ENCODE data around the gene ACIN1.

Gene ACIN1, protein sequence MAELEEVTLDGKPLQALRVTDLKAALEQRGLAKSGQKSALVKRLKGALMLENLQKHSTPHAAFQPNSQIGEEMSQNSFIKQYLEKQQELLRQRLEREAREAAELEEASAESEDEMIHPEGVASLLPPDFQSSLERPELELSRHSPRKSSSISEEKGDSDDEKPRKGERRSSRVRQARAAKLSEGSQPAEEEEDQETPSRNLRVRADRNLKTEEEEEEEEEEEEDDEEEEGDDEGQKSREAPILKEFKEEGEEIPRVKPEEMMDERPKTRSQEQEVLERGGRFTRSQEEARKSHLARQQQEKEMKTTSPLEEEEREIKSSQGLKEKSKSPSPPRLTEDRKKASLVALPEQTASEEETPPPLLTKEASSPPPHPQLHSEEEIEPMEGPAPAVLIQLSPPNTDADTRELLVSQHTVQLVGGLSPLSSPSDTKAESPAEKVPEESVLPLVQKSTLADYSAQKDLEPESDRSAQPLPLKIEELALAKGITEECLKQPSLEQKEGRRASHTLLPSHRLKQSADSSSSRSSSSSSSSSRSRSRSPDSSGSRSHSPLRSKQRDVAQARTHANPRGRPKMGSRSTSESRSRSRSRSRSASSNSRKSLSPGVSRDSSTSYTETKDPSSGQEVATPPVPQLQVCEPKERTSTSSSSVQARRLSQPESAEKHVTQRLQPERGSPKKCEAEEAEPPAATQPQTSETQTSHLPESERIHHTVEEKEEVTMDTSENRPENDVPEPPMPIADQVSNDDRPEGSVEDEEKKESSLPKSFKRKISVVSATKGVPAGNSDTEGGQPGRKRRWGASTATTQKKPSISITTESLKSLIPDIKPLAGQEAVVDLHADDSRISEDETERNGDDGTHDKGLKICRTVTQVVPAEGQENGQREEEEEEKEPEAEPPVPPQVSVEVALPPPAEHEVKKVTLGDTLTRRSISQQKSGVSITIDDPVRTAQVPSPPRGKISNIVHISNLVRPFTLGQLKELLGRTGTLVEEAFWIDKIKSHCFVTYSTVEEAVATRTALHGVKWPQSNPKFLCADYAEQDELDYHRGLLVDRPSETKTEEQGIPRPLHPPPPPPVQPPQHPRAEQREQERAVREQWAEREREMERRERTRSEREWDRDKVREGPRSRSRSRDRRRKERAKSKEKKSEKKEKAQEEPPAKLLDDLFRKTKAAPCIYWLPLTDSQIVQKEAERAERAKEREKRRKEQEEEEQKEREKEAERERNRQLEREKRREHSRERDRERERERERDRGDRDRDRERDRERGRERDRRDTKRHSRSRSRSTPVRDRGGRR

DNA sequence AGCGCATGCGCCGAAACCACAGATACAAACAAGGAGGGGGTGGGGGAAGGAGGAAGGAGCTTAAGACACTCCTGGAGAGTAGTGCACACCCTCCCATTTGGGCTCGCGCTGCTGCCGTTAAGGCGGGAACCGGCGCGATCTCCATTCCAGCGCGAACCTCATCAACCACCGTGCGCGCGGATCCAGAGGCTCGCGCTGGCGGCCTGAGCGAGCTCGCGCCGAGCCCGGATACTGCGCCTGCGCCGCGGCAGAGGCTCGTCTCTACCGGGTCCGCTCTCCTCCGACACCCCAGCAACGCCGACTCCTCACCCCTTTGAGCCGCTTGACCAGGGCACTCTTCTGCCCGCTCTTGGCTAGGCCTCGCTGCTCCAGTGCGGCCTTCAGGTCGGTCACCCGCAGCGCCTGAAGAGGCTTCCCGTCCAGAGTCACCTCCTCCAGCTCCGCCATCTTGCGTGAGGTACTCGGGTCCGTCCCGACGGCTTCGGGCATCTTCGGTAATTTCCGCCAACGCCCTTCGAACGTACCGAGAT, at the start of gene ACIN1:
TSS of gene ACIN1 (minus strand) at position 471 of the 530 bp plus-strand sequence. CDS start at position 447, 24 bp downstream.
- H3K27ac ChIP-seq = peak within 1 kb of the TSS; percentile 96
- peak; percentile 20 for DNase-seq (ENCODE audit: low read depth, low spot score)

DNA sequence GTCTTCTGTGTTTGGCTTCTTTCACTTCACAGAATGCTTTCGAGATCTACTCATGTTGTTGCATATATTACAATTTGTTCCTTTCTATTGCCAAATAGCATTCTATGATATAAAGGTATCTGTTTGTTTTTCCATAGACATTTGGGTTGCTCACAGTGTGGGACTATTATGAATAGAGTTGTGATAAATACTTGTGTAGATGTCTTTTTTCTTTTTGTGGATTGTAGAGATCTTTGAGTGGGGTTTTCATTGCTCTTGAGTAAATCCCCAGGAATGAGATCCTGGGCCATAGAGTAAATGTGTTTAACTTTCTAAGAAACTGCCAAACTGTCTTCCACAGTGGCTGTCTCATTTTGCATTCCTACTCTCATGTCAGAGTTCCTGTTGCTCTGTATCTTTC, 49.0 kb upstream of the ACIN1 start:
- H3K27ac ChIP-seq = no peak overlapping the region

DNA sequence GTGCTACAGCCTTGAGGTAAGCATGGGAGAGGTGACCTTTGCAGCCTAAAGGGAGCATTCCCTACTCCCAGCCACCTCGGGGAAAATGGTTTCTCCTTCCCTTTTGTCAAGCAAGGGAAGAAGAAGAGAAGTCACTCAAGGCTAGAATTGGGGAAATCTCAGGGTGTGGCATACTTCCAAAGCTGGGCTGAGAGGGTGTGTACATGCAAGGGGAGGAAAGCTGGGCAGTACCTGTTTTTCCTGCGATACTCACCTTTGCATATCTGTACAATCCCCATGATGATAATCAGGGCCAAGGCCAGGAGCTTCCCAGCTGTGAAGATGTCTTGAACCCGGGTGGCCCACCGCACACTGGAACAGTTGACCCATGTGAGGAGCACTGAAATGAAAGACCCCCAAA, 47.9 kb upstream of the ACIN1 start:
- DNase-seq (ENCODE audit: low read depth, low spot score) = no peak
- no peak overlapping the region for H3K27ac ChIP-seq

More for the DNA sequence above, 49.0 kb upstream of the ACIN1 start:
- DNase-seq (ENCODE audit: low read depth, low spot score) = no peak

DNA sequence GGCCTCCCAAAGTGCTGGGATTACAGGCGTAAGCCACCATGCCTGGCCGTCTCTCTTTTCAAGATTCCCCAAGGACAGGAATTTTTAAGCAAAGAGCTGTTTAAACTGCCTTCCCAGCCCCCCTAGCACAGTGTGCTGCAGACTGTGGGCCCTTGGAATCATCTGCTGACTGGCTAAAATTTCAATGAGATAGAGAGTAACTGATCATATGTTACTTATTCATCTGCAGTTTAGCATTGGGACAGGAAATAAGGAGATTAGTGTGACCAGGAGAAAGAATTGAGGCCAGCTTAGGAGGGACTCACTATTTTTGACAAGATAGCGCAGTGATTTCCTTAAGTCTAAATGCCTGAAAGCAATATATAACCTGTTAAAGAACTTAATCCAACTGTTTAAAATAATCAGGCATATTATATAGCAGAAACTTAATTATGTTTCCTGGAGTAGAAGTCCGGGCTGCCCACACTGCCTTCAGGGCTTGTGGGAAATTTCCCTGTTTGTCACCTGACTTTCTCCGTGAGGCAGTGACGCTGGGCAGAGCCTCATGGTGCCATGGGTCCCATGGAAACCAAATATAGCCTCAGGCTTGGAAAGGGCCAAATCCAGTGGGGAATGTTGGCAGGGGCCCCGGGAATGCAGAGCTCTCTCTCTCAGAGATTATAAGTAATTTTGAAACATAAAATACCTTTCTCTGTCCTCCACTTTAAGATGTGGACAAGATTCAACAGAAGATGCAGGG, 46.9 kb upstream of the ACIN1 start:
- DNase-seq (ENCODE audit: low read depth, low spot score) = no peak
- no peak overlapping the region for H3K27ac ChIP-seq

DNA sequence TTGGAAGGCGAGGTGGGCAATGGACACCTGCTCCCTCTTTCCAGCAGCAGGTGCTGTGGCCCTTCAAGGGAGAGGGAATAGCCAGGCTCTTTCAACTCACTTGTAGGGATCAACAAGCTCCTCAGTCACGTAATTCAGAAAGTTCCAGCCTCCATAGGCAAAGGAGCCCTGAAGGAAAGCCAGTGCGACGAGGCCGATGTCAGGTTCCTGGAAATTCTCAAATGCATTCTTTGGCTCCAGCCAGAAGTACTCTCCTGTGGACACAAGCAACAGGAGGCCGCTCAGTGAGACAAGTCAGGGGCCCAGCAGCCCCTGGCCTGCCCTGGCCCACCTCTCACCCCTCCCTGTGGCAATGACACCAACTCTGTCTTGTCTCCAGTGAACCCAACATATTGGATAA, 45.4 kb upstream of the ACIN1 start:
- no peak overlapping the region for H3K27ac ChIP-seq
- no peak for DNase-seq (ENCODE audit: low read depth, low spot score)

DNA sequence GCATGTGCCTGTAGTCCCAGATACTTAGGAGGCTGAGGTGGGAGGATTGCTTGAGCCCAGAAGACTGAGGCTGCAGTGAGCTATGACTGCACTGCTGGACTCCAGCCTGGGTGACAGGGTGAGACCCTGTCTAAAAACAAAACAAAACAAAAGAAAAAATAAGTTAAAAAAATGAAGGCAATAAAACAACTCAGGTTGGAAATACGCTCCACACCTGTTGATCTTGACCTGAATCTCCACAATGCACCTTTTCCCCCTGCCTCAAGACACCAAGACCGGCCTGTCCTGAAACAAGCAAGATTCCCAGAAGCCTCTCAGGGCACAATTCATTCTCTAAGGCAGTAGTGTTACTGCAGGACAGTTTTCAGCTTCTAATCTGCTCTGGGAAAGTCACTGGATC, 44.9 kb upstream of the ACIN1 start:
- no peak for DNase-seq (ENCODE audit: low read depth, low spot score)
- H3K27ac ChIP-seq = no peak overlapping the region

DNA sequence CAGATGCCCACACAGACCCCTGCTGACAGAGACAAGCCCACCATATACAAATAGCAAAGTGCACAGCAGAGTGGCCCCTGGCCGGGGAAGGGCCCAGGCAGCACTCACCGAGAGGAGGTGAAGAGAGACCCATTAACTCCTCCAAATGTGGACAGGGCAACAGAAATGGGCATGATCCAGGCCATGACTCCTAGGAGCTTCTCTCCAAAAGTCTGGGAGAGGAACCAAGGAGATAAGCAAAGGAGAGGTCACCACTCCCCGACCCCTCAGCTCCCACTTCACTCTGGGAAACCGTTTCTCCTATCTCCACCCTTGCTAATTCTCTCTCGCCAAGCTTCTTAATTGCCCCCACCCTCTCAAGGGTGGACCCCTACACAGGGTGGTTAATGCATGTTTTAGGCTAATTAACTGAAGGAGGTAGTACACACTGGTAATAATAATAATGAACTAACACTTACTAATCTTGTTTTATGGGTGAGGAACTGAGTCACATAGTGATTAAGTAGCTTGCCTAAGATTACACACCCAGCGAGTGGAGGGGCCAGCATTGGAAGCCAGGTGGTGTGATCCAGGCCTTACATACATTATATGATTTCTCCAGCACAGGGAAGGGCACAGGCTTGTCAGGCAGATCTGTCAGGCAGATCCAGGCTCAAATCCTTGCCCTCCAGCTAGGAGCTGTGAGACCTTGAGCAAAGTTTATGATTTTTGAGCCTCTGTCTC, 43.0 kb upstream of the ACIN1 start:
- peak overlapping the region; percentile 75 for H3K27ac ChIP-seq
- peak; percentile 48 for DNase-seq (ENCODE audit: low read depth, low spot score)

DNA sequence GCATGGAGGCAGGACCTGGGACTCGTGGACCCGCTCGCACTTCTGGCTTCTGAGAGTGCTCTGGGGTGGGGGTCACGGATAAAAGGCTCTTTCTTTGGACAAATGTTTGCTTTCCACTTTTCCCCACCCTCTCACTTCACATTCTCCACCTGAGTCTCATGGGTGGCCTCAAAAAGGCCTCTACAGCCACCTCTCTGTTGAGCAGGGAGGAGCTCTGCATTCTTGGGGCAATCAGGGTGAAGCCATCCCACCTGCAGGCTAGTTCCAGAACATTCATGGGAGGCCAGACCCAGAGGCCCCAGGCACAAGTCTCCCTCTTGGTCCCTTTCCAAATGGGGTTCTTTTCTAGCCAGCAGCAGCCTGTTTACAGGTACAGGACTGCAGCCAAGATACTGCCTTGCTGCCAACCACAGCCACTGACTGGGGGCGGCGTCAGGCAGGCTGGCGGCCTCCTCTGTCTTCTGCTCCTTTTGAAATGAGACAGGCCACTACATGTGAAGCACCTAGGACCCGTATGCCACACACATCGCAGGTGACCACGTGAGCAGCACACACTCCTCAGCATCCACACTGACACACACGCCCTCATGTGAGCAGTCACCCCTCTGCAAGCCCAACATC, 42.4 kb upstream of the ACIN1 start:
- DNase-seq (ENCODE audit: low read depth, low spot score) = peak; percentile 43
- peak overlapping the region; percentile 75 for H3K27ac ChIP-seq

DNA sequence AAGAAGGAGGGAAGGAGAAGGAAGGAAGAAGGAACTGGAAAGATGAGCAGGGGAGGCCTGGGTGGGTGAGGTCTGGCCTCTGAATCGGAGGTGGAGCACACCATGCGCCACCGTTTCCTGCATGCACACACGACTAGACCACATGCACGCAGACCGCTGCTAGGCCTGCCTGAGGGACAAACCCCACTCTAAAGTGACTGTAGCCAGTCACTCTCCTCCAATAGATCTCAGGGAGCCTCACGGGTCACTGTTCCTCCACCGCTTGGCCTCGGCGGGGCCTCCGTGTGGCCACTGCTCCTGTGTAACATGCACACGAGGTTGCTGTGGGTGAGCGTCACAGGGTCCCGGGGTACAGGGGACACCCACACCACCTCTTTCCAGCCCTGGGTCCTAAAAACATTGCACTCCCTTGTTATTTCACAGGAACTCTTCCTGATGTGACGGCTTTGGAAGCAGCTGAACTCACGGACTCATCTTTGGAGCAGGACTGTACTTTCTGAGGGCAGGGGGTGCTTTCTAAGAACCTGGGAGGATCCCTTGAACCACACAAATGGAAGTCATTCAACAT, 41.7 kb upstream of the ACIN1 start:
- H3K27ac ChIP-seq = peak overlapping the region; percentile 75
- no peak for DNase-seq (ENCODE audit: low read depth, low spot score)

DNA sequence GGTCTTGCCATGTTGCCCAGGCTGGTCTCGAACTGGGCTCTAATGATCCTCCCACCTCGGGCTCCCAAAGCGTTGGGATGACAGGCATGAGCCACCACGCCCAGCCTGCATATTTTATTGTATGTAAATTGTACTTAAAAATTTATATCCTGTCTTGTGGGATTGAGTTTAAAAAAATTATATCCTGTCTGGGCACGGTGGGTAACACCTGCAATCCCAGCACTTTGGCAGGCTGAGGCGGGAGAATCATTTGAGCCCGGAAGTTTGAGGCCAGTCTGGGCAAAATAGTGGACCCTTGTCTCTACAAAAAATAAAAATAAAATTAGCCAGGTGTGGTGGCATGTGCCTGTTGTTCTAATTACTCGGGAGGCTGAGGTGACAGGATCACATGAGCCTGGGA, 38.0 kb upstream of the ACIN1 start:
- no peak overlapping the region for H3K27ac ChIP-seq
- DNase-seq (ENCODE audit: low read depth, low spot score) = no peak

DNA sequence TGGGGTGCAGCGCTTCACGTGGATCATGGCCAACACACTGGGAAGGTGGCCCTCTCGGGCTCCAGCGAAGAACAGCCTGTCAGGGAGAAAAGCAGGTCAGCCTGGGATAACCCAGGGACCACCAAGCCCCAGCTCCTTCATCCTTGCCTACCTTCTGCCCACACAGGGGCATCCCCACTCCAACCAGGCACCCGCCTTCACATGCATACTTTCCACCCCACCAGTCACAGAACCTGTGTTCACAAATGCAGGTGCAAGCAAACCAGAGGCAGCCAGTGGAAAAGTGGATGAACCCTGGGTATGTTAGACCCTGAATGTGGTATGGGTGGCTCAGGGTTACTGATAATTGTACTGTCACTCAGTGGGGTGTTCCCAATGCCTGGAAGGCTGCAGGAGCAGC, 36.5 kb upstream of the ACIN1 start:
- DNase-seq (ENCODE audit: low read depth, low spot score) = no peak
- H3K27ac ChIP-seq = no peak overlapping the region

DNA sequence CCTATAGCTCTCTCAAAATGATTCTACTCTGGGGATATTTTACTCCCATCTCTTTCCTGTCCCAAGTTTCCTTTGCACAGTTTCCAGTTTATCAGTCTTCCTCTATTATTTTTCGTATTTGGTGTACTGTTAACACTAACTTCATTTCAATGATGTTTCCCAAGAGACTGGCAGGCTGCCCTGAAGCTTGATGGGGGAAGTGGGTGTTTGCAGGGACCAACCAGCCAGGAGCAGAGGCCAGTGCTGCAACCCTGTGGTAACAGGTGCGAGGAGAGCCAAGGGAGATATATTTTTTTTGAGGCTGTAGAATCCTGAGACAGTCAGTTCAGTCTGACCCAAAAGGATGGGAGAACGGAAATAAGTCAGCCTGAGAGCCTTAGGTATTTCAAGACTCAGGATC, 35.9 kb upstream of the ACIN1 start:
- H3K27ac ChIP-seq = no peak overlapping the region
- DNase-seq (ENCODE audit: low read depth, low spot score) = no peak

DNA sequence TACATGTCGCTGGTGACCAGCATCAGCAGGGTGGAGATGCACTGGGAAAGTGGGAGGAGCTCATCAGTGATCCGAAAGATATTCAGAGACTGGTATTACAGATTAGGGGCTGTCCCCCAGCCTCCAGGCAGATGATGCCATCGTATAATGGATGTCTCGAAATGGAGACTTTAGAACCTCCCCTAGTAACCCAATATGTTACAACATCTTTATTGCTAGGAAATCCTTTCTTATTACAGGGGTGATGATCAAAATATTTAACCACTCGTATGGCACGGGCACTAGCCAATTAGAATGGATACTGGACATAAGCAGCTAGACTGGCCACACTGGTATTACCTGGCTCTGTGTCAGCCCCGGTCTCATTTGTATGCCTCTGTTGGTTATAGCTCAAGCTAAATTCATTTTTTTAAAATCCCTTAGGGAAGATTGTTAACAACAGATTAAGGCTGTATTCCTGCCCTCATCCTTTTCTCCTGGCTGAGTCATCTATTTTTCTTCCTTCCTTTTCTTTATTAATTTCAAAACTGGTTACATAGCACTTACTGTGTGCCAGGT, 34.9 kb upstream of the ACIN1 start:
- DNase-seq (ENCODE audit: low read depth, low spot score) = peak; percentile 31
- H3K27ac ChIP-seq = peak overlapping the region; percentile 37

DNA sequence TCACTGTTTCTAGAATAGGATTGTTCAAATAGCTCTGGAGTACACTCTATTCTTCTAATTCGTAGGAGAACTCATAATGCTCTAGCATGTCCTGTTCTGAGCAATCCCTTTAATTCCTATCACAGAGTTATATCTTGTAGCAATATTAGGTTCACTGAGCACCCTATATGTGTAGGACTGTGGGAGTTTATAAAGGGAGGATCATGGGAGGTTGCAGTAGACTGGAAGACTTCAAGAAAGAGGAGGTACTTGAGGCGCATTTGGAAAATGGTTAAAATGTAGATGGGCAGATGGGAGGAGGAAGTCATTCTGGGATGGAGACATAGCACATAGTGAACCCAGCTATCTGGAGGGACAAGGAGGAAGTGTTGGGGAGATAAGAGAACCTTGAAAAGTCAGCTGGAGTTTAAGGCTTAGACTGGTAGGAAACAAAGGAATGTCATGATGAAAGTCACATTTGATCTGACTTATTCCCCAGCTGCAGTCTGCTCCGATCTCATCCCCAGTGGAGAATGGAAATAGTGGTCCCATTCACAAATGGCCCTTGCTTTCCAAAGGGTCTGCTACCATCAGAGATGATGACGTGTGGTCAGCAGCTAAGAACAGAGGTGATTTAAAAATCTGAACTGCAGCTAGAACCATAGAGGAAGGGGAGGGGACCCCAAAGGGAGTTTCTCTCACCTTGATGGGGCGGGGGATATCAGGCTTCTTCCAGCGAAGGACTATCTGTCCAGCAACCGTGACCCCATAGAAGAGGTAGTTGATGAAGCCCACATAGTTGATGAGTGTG, 34.2 kb upstream of the ACIN1 start:
- H3K27ac ChIP-seq = peak overlapping the region; percentile 37
- no peak for DNase-seq (ENCODE audit: low read depth, low spot score)

DNA sequence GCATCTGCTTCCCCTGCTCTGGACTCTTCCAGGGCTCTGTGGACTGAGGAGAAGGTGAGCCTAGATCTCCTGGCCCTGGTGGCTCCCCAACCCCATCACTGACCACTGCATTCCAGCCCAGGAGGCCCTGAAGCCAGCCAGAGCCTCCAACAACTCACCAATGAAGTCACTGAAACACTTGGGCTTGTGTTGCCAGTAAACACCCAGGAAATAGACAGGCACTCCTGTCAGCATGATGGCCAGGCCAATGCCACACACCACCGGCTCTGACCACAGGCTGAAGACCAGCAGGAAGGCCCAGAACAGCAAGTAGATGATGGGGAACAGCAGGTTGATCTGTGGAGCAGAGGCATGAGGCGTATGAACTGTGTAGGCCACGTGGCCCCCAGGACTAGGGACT, 32.9 kb upstream of the ACIN1 start:
- no peak for DNase-seq (ENCODE audit: low read depth, low spot score)
- H3K27ac ChIP-seq = no peak overlapping the region

DNA sequence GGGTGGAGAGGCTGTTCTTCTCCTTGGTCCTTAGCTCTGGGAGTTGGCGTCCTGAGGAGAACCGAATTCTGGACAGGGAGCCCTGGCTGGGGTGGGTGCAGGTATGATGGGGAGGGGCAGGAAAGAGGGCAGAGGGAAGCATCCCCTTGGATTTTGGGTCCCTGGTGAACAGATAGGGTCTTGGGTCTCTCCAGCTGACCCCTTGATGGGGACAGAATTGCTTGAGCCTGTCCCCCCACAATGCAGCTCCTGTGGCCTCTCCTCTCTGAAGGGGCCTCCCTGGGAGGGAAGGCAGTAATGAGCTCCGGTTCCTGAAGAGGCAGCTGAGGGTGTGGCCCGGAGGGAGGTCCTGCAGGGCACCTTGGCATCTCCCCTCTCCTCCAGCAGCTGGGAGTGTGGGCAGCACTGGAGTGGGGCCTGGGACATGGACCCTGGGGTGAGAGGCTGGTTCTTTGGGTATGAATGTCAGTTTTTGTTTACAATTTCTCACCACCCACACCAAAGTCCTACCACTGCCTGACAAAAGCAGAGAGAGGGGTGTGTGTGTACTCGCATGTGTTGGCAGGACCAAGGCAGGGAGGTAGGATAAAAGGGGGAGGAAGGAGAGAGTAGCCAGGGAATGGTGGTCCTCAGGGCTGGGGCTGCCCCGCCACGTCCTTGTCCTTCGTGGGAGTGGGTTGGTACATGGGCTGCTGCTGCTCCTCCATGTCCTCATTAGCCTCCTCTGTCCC, 31.8 kb upstream of the ACIN1 start:
- no peak overlapping the region for H3K27ac ChIP-seq

More for the DNA sequence above, 31.8 kb upstream of the ACIN1 start:
- no peak for DNase-seq (ENCODE audit: low read depth, low spot score)

Data from epithelial cell of prostate (primary cell).